GM12865 (cell line): ENCODE measurements around the gene RCAN2.

Experiments used
- DNase-seq: peaks from one replicate; pipeline ENCODE4 v3.0.0; 2010; ENCODE audit warnings: low read depth
- H3K4me3 ChIP-seq: 2 replicates; pipeline ENCODE4 v1.5.1; 2011; ENCODE audit warnings: mild to moderate bottlenecking, low read depth, low read length, control low read depth
- CTCF ChIP-seq: IDR thresholded peaks from 2 replicates; pipeline ENCODE4 v1.5.1; 2011; ENCODE audit warnings: low read length, control low read depth, low read depth, inconsistent platforms; ENCODE audit not compliant: insufficient read depth; ENCODE audit errors: missing control alignments

The RCAN2 gene

DNA sequence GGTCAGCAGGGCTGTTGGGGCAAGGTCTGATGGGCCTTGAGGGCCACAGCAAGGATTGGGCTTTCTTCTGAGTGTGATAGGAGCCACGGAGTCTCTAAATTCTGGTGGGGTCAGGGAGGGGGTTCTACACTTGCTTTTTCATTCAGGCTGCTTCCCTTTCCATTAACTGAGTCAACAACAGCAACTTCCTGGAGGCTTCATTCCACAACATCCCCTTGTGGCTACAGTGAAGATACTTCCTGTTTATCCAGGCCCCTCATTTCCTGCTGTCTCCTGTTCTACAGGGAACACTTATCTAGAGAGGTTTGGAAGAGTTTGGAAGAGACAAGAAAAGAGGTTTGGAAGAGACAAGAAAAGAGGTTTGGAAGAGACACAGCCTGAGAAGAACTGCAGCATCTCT, 175.7 kb downstream of the RCAN2 start:
- TF ChIP-seq CTCF: no peak
- no peak overlapping the region for H3K4me3 ChIP-seq
- no peak for DNase-seq

GRCh38 chr6:46312654-46313053, 178.6 kb downstream of the RCAN2 start:
- DNase-seq: no peak
- no peak for TF ChIP-seq CTCF
- no peak overlapping the region for H3K4me3 ChIP-seq

DNA sequence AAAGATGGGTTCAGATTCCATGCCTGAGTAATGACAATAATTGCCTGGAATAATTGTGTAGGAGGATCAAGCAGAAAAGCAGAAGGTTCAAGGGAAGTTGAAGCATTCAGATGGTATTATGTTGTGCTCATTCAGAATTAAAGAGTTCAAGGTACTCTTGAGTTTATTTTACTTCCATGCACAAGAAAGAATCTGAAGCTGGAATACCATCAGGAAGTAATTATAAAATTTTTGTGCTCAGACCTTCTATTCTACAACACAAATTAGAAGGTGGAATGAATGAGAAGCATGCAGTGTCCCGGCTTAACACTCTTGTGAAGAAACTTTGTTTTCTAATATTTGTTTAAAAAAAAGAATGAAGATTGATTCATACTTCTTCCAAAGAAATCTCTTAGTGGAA, 181.1 kb downstream of the RCAN2 start:
- no peak for DNase-seq
- no peak for TF ChIP-seq CTCF

GRCh38 chr6:46306431-46306830, 184.8 kb downstream of the RCAN2 start:
- no peak for TF ChIP-seq CTCF

More for the DNA sequence above, 181.1 kb downstream of the RCAN2 start:
- no peak overlapping the region for H3K4me3 ChIP-seq

GRCh38 chr6:46305833-46306232, 185.4 kb downstream of the RCAN2 start:
- no peak overlapping the region for H3K4me3 ChIP-seq
- no peak for DNase-seq
- no peak for TF ChIP-seq CTCF

More at GRCh38 chr6:46306431-46306830, 184.8 kb downstream of the RCAN2 start:
- H3K4me3 ChIP-seq: no peak overlapping the region
- DNase-seq: no peak

- no peak for DNase-seq
- no peak for TF ChIP-seq CTCF
- H3K4me3 ChIP-seq: no peak overlapping the region
Measured at GRCh38 chr6:46305236-46305635, 186.0 kb downstream of the RCAN2 start.

DNA sequence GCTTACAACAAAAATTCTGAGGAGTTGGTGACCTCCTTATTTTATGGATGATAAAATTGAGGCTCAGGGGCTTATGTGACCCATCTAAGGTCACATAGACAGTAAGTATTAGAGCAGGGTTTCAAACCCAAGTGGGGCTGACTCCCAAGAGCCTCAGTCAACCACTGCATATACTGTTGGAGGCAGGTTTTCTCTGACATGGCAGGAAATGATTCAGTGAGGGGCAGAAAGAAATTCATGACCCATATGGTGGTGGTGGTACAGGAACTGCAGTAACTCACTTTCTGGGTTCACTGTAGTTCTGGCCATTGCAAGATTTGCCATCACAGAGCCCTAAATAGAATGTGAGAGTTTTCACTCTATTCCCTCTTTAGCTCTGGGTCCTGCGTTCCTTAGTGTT, 188.4 kb downstream of the RCAN2 start:
- no peak for DNase-seq
- no peak overlapping the region for H3K4me3 ChIP-seq
- no peak for TF ChIP-seq CTCF
